ENCODE data around the gene CRCP.
"Not testable (repeated sequence)": the region's sequence is repeated elsewhere in the genome, so short reads cannot be mapped to it uniquely, and the experiment has no call there.

DNA sequence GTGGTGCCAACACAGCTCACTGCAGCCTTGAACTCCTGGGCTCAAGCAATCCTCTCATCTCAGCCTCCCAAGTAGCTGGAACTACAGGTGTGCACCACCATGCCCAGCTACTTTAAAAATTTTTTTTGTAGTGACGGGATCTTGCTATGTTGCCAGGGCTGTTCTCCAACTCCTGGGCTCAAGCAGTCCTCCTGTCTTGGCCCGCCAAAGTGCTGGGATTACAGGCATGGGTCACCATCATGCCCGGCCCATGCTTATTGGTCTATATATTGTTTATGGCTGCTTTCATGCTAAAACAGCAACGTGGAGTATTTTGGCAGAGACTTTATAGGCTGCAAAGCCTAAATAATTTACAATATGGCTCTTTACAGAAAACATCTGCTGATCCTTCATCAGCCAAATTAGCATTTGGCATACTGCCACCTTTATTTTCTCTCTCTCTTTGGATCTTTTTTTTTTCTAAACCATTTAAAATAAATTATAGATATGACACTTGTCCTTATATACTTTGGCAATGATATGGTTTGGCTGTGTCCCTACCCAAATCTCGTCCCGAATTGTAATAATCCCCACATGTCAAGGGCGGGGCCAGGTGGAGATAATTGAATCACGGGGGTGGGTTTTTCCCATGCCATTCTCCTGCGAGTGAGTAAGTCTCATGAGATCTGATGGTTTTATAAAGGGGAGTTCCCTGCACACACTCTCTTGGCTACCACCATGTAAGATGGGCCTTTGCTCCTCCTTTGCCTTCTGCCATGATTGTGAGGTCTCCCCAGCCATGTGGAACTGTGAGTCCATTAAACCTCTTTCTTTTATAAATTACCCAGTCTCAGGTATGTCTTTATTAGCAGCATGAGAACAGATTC, 58.1 kb downstream of the CRCP start:
- TF ChIP-seq EZH2 (IDR thresholded peaks at IDR 0.05; ENCODE audit: borderline replicate concordance, low read depth, low read length, poor library complexity, severe bottlenecking) = not testable (repeated sequence)
- TF ChIP-seq, protein P1, sequence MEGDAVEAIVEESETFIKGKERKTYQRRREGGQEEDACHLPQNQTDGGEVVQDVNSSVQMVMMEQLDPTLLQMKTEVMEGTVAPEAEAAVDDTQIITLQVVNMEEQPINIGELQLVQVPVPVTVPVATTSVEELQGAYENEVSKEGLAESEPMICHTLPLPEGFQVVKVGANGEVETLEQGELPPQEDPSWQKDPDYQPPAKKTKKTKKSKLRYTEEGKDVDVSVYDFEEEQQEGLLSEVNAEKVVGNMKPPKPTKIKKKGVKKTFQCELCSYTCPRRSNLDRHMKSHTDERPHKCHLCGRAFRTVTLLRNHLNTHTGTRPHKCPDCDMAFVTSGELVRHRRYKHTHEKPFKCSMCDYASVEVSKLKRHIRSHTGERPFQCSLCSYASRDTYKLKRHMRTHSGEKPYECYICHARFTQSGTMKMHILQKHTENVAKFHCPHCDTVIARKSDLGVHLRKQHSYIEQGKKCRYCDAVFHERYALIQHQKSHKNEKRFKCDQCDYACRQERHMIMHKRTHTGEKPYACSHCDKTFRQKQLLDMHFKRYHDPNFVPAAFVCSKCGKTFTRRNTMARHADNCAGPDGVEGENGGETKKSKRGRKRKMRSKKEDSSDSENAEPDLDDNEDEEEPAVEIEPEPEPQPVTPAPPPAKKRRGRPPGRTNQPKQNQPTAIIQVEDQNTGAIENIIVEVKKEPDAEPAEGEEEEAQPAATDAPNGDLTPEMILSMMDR (conservative IDR thresholded peaks at IDR 0.05; ENCODE audit: low read depth, low read length) = not testable (repeated sequence)

All from A673 (cell line).